HCT116 (cell line): ENCODE data around the gene NLRP10. TPM values are rescaled to one million over a fixed set of nuclear protein-coding genes. Genes with fewer than 3 reads are reported as not detected.
A peak's percentile ranks its signal among the peaks of the same experiment; 100 is the strongest.

Experiments used
- ATAC-seq: fragments of 200-7000 bp; cut with Tn5 transposase; 2 replicates; pipeline ENCODE4 v1.9.1; 2020; ENCODE audit warnings: mild to moderate bottlenecking, moderate library complexity
- BruUV-seq: library from RNA; stranded (reverse); fragments of 400-500 nt; replicated peaks from 2 replicates; lab custom pipeline; 2021; lab: Mats Ljungman, UMichigan
- CTCF ChIA-PET: fragments of 300-600 bp; sonication (Branson Sonifier 250); formaldehyde crosslinking; loops from one replicate; lab custom pipeline; 2021; ENCODE audit warnings: antibody characterized with exemption; lab: Charles Lee
- POLR2A ChIA-PET: fragments of 300-600, 350-600 bp; sonication (Branson Sonifier 250); formaldehyde crosslinking; loops from one replicate; lab custom pipeline; 2021; ENCODE audit warnings: antibody characterized with exemption; lab: Charles Lee
- RAD21 ChIA-PET, 2 experiments: fragments of 300-600 bp; sonication (Branson Sonifier 250); formaldehyde crosslinking; loops; one replicate each; lab custom pipeline; 2023; ENCODE audit warnings: low total read pairs in 2 of 2; ENCODE audit not compliant: uncharacterized antibody in 2 of 2, unreplicated experiment in 2 of 2, low non-redundant PET in 1 of 2; lab: Charles Lee
- DNase-seq: peaks from one replicate; pipeline ENCODE4 v3.0.0-alpha.2; 2010; ENCODE audit warnings: low read depth, low spot score
- H2AFZ ChIP-seq: fragments of 200-600 bp; shearing (Covaris generic), sonication (generic); 2 replicates; pipeline ENCODE4 v1.6.1; 2017; ENCODE audit warnings: low read depth, mixed run types, mixed read lengths, antibody characterized with exemption, low read length; ENCODE audit not compliant: poor library complexity, severe bottlenecking
- H3K27ac ChIP-seq: 2 replicates; pipeline ENCODE4 v1.5.1; 2012; ENCODE audit warnings: low read depth, low read length
- H3K27me3 ChIP-seq: fragments of 200-600 bp; sonication (generic); 2 replicates; pipeline ENCODE4 v1.6.1; 2016; ENCODE audit warnings: mixed run types, low read length, mixed read lengths; ENCODE audit not compliant: insufficient read depth
- H3K36me3 ChIP-seq, 2 experiments: fragments of 200-500 bp in 1 of 2; fragments of 200-600 bp in 1 of 2; sonication (Bioruptor generic) in 1 of 2; sonication (generic) in 1 of 2; 2 replicates each; pipeline versions ENCODE4 v1.5.1 to v1.6.1; 2014 to 2016; ENCODE audit warnings: low read length in 2 of 2, inconsistent platforms in 1 of 2, mixed read lengths in 1 of 2, mixed run types in 1 of 2; ENCODE audit not compliant: insufficient read depth in 2 of 2, control insufficient read depth in 1 of 2
- H3K4me1 ChIP-seq, 2 experiments: fragments of 200-600 bp in 1 of 2; sonication (generic) in 1 of 2; 2 replicates each; pipeline versions ENCODE4 v1.5.1 to v1.6.1; 2012 to 2017; ENCODE audit warnings: low read length in 2 of 2, inconsistent platforms in 1 of 2, mild to moderate bottlenecking in 1 of 2, mixed read lengths in 1 of 2, mixed run types in 1 of 2, moderate library complexity in 1 of 2; ENCODE audit not compliant: insufficient read depth in 2 of 2, control insufficient read depth in 1 of 2
- H3K4me2 ChIP-seq: fragments of 200-600 bp; sonication (generic); 2 replicates; pipeline ENCODE4 v1.6.1; 2017; ENCODE audit warnings: mixed run types, low read length, mixed read lengths
- H3K4me3 ChIP-seq, 2 experiments: fragments of 200-600 bp in 1 of 2; sonication (generic) in 1 of 2; replicated peaks in 1 of 2; 2 replicates each; pipeline ENCODE4 v1.5.1; 2011 to 2016; ENCODE audit warnings: low read length in 2 of 2, control low read depth in 1 of 2, low read depth in 1 of 2, mild to moderate bottlenecking in 1 of 2, mixed read lengths in 1 of 2, mixed run types in 1 of 2
- H3K79me2 ChIP-seq: fragments of 200-600 bp; sonication (generic); 2 replicates; pipeline ENCODE4 v1.6.1; 2017; ENCODE audit warnings: mild to moderate bottlenecking, mixed run types, low read length, moderate library complexity, mixed read lengths; ENCODE audit not compliant: insufficient read depth
- H3K9ac ChIP-seq: fragments of 200-600 bp; sonication (generic); 2 replicates; pipeline ENCODE4 v1.6.1; 2016; ENCODE audit warnings: low read length, mixed read lengths
- H3K9me2 ChIP-seq: fragments of 200-600 bp; sonication (generic), shearing (Covaris generic); 2 replicates; pipeline ENCODE4 v1.6.1; 2017; ENCODE audit warnings: mixed run types, mild to moderate bottlenecking, moderate library complexity; ENCODE audit not compliant: insufficient read depth
- H3K9me3 ChIP-seq, 2 experiments: fragments of 200-500 bp in 1 of 2; fragments of 200-600 bp in 1 of 2; sonication (Bioruptor generic) in 1 of 2; sonication (generic) in 1 of 2; 2 replicates each; pipeline ENCODE4 v1.6.1; 2014 to 2017; ENCODE audit warnings: low read length in 2 of 2, mixed read lengths in 2 of 2, inconsistent platforms in 1 of 2, low read depth in 1 of 2, mild to moderate bottlenecking in 1 of 2, mixed run types in 1 of 2, moderate library complexity in 1 of 2; ENCODE audit not compliant: control insufficient read depth in 1 of 2, insufficient read depth in 1 of 2
- H4K20me1 ChIP-seq: fragments of 200-600 bp; sonication (generic), shearing (Covaris generic); 2 replicates; pipeline ENCODE4 v1.6.1; 2017; ENCODE audit warnings: mixed run types, mild to moderate bottlenecking, moderate library complexity; ENCODE audit not compliant: insufficient read depth
- CBX3 ChIP-seq: IDR thresholded peaks from 2 replicates; pipeline ENCODE4 v1.6.1; 2012; ENCODE audit warnings: low read depth
- CEBPB ChIP-seq: IDR thresholded peaks from 2 replicates; pipeline ENCODE4 v1.6.1; 2012; ENCODE audit warnings: low read depth
- CTCF ChIP-seq, 3 experiments: fragments of 200-600 bp in 1 of 3; sonication (generic) in 1 of 3; IDR thresholded peaks in 2 of 3; conservative IDR thresholded peaks in 1 of 3; 2 replicates each; pipeline ENCODE4 v1.5.1; 2012 to 2017; ENCODE audit warnings: low read depth in 2 of 3, low read length in 2 of 3, antibody characterized with exemption in 1 of 3, borderline replicate concordance in 1 of 3, control low read depth in 1 of 3, mild to moderate bottlenecking in 1 of 3, mixed read lengths in 1 of 3, mixed run types in 1 of 3, moderate library complexity in 1 of 3; ENCODE audit not compliant: insufficient read depth in 1 of 3
- EGR1 ChIP-seq: IDR thresholded peaks from 2 replicates; pipeline ENCODE4 v1.6.1; 2012; ENCODE audit warnings: low read depth
- ELF1 ChIP-seq: IDR thresholded peaks from 2 replicates; pipeline ENCODE4 v1.6.1; 2012; ENCODE audit warnings: low read depth, borderline replicate concordance
- EZH2 ChIP-seq: fragments of 200-600 bp; sonication (generic); IDR thresholded peaks from 2 replicates; pipeline ENCODE4 v1.6.1; 2017; ENCODE audit warnings: antibody characterized with exemption, mixed run types
- FOSL1 ChIP-seq: IDR thresholded peaks from 2 replicates; pipeline ENCODE4 v1.6.1; 2012; ENCODE audit warnings: low read depth
- MAX ChIP-seq: IDR thresholded peaks from 2 replicates; pipeline ENCODE4 v1.6.1; 2012
- POLR2A ChIP-seq: IDR thresholded peaks from 2 replicates; pipeline ENCODE4 v1.7.0; 2011; ENCODE audit warnings: borderline replicate concordance; ENCODE audit not compliant: insufficient read depth, insufficient read length; ENCODE audit errors: extremely low read depth
- POLR2AphosphoS5 ChIP-seq: IDR thresholded peaks from 2 replicates; pipeline ENCODE4 v1.6.1; 2011; ENCODE audit warnings: mild to moderate bottlenecking, low read depth, low read length, moderate library complexity
- RAD21 ChIP-seq: IDR thresholded peaks from 2 replicates; pipeline ENCODE4 v1.6.1; 2012; ENCODE audit warnings: low read depth, mild to moderate bottlenecking
- REST ChIP-seq: IDR thresholded peaks from 2 replicates; pipeline ENCODE4 v1.6.1; 2012; ENCODE audit warnings: low read depth
- SIN3A ChIP-seq: IDR thresholded peaks from 2 replicates; pipeline ENCODE4 v1.6.1; 2012; ENCODE audit warnings: low read depth
- SP1 ChIP-seq: IDR thresholded peaks from 2 replicates; pipeline ENCODE4 v1.6.1; 2012; ENCODE audit warnings: low read depth
- SRF ChIP-seq: IDR thresholded peaks from 2 replicates; pipeline ENCODE4 v1.6.1; 2012; ENCODE audit warnings: low read depth
- TCF7L2 ChIP-seq: IDR thresholded peaks from 2 replicates; pipeline ENCODE4 v1.7.0; 2011; ENCODE audit warnings: borderline replicate concordance, inconsistent platforms; ENCODE audit not compliant: insufficient read depth, insufficient read length; ENCODE audit errors: extremely low read depth
- YY1 ChIP-seq: IDR thresholded peaks from 2 replicates; pipeline ENCODE4 v1.6.1; 2011; ENCODE audit warnings: low read length, low read depth, moderate library complexity, mild to moderate bottlenecking; ENCODE audit not compliant: insufficient replicate concordance; ENCODE audit errors: extremely low read depth
- ZFX ChIP-seq: fragments of 450-650 bp; IDR thresholded peaks from 2 replicates; pipeline ENCODE4 v1.6.1; 2017
- intact Hi-C: fragments of 100-400 bp; cut with micrococcal nuclease; formaldehyde crosslinking; loops from 2 replicates; pipeline ENCODE4 v1.10.0; 2022
- total RNA-seq: library from RNA; stranded (reverse); gene quantifications from one replicate; pipeline ENCODE4 v1.2.1, GENCODE V29; 2021; ENCODE audit not compliant: unreplicated experiment

Gene NLRP10
- total RNA-seq, 1 experiment from 2014 or later, result not detected

- Histone ChIP-seq H3K9me3 (no peaks in the 10 kb centered on the region), H3K4me1 (peaks cover 10 to 21% of the 10 kb centered on the region in 2 experiments; a peak in 3 of 4 replicates), H2AFZ (peak within 1 kb of the TSS; percentile 82), H3K4me2 (peak within 1 kb of the TSS; percentile 89), H3K4me3 (peak within 1 kb of the TSS; percentile 93), H3K9me2 (no peaks in the 10 kb centered on the region), H3K36me3 (peaks cover 9 to 12% of the 10 kb centered on the region in 2 experiments; a peak in 2 of 4 replicates), H4K20me1 (no peaks in the 10 kb centered on the region; the same call in 1 of the 2 replicates), H3K79me2 (peaks cover 45% of the 10 kb centered on the region), H3K27ac (peak within 1 kb of the TSS; percentile 13; the same call in 1 of the 2 replicates), H3K27me3 (no peaks in the 10 kb centered on the region), H3K9ac (peak within 1 kb of the TSS; percentile 75)
- ATAC-seq (peak; percentile 97), DNase-seq (peak; percentile 100)
- peak; percentile 27 for TF ChIP-seq FOSL1
- TF ChIP-seq REST, result no peak
- TF ChIP-seq CEBPB, result no peak
- peak; percentile 90 for TF ChIP-seq YY1
- peak; percentile 97 for TF ChIP-seq CBX3
- TF ChIP-seq ELF1, result peak; percentile 49
- peak; percentile 77 to 90 (median 77) for TF ChIP-seq CTCF (IDR thresholded peaks at IDR 0.05 in 2 of 3, conservative IDR thresholded peaks at IDR 0.05 in 1 of 3; ENCODE audit: borderline replicate concordance in 1 of 3, insufficient read depth in 1 of 3, low read depth in 2 of 3, low read length in 2 of 3)
- peak; percentile 83 for TF ChIP-seq RAD21
- TF ChIP-seq SP1, result peak; percentile 93
- no peak for TF ChIP-seq POLR2A
- peak; percentile 51; the same call in 1 of the 2 replicates for TF ChIP-seq ZFX
- TF ChIP-seq SRF, result peak; percentile 82
- TF ChIP-seq POLR2AphosphoS5, result 0 out of 2 replicates have a peak, but pooled peaks have one; percentile 33
- no peak for TF ChIP-seq EZH2
- peak; percentile 34 for TF ChIP-seq TCF7L2
- 0 out of 2 replicates have a peak, but pooled peaks have one; percentile 46 for TF ChIP-seq SIN3A
- peak; percentile 67 for TF ChIP-seq MAX
- peak; percentile 43; the same call in 1 of the 2 replicates for TF ChIP-seq EGR1
- POLR2A ChIA-PET, result interaction anchor here (1.1 kb wide), 1 partner anchor 19 kb away, joined by 6 read pairs; no protein-coding TSS in a partner anchor
- CTCF ChIA-PET, result interaction anchor here (0.6 to 1.6 kb wide), 22 partner anchors 9 to 894 kb away, joined by 3 to 22 read pairs (median 3); no protein-coding TSS in a partner anchor
- no TSS peak for BruUV-seq
- RAD21 ChIA-PET, result interaction anchor here (0.8 to 2.2 kb wide), 2 partner anchors 82 to 94 kb away, joined by 4 read pairs; no protein-coding TSS in a partner anchor
- intact Hi-C loops, result loop anchor here (1.0 to 5.0 kb wide), 3 partner anchors 80 to 890 kb away; no protein-coding TSS in a partner anchor
Observed at GRCh38 chr11:7986768-7987559, 21.7 kb upstream of the NLRP10 start, which contains the start of gene EIF3F. TSS of gene EIF3F (plus strand) at chr11:7987337. CDS start at chr11:7987353, 16 bp downstream.
